ENCODE results near the gene PRXL2B.
"Not testable (repeated sequence)": the region's sequence is repeated elsewhere in the genome, so short reads cannot be mapped to it uniquely, and the experiment has no call there.

Gene PRXL2B

DNA sequence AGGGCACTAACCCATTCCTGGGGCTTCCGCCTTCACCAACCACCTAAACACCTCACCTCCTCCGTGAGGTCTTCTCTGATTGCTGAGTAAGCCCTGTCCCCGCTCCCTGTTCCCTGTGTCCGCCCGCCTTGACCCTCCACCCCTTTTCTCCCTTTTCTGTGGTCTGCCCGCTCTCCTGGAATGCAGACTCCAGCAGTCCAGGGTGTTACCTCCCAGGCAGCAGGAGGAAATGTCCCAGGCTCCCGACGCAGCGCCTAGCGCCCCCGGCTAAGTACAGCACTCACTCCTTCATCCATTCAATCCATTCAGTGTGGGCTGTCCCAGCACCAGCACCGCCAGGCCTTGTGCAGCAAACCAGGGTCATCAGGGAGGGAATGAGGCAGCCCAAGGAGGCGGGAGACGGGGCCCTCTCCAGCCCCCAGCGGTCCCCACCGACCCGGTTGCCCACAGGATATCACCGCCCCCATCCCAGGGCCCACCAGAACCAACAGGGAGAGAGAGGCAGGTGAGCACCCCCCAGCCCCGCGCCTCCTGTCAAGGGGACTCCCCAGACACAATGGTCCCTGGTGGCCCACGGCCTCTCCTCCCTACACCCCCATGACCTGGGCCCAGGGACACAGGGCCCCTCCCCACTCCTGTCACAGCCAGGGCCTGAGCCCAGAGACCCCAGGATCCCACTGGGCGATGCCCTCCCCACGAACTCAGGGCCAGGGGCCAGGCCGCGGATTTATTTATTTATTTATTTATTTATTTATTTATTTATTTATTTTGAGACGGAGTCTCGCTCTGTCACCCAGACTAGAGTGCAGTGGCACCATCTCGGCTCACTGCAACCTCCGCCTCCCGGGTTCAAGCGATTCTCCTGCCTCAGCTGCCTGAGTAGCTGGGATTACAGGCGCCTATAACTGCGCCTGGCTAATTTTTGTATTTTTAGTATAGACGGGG lies 20.2 kb upstream of the PRXL2B start:
- no peak for DNase-seq

DNA sequence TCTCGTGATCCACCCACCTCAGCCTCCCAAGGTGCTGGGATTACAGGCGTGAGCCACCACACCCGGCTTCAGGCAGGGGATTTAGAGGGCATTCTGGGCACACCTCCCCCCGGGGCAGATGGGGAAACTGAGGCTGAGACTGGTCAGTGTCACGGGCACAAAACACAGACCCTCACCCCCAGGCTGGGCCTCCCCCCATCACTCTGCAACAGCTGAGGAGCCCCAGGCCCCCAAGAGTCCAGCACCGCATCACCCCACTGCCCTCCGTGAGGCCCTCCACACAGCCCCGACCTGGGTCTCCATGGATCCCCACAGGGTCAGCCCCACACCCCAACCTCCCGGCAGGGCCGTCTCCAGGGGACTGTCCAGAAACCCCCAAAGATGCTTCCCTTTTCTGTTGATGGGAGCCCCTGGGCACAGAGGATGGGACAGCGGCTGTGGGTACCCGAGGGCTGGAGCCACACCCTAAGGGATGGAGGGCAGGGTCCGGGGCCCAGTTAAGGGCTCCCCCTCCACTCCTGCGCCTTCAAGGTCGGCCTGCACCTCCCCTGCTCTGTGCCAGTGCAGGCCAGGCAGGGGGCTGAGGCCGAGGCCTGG lies 19.4 kb upstream of the PRXL2B start:
- no peak for DNase-seq

DNA sequence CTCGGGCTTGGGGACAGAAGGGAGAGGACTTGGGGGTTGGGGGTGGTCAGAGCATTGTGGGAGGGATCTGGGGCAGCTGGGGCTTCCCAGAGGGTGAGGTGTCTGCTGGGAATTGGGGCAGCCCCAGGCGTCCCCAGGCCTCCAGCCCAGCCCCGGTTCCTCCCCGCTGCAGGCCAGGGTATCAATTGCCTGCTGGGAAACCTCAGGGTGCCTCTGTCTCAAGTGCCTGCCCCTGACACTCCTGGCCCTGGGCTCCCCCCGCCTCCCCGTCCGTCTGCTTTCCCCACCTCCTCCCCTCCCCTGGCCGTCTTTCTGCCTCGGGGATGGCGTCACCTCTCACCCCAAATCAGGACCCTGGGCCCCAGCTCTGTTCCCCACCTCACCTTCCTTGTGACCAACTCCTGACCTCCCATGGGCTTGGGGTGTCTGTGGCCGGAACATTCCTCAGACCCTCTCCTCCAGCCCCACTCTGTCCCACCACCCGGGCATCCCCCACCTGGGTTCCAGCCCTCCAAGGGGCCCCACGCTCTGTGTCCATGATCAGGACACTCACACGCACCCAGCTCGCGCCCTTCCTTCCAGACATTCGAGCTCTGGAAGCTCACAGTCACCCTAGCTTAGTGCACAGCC lies 18.3 kb upstream of the PRXL2B start:
- not testable (repeated sequence) for DNase-seq

DNA sequence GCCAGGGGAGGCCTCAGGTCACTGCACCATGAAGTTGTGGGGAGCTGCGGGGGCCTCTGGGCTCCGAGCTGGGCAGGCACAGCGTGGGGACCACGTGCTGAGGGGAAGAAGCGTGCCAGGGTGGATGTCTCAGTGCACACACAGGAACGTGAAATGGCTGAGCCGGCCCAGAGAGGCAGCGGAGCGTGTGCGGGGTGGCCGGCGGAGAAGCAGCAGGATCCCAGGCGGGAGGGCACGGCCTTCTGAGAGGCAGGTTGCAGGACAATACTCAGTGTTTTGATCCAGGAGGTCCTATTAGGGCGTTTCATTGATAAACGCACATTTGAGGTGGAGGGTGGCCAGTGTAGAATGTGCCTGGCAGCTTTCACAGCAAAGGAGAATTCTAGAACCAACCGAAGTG lies 17.5 kb upstream of the PRXL2B start:
- no peak for DNase-seq

DNA sequence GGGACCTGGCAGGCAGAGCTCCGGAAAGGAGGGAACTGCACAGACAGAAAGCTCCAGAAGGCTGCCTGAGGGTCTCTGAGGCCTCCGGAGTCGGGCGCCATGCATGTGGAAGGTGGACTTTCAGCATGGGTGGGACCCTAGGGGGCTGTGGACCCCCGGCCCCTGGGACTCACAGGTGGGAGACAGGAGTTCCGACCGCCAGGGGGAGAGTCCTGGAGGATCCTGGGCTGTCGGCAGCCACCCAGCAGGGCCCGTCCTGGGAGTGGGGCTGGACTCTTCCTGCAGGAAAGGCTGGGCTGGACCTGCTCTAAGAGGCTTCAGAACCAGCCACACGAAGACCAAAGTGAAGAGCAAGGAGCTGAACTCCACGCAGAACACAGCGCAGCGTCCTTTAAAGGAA lies 16.9 kb upstream of the PRXL2B start:
- DNase-seq = not testable (repeated sequence)

DNA sequence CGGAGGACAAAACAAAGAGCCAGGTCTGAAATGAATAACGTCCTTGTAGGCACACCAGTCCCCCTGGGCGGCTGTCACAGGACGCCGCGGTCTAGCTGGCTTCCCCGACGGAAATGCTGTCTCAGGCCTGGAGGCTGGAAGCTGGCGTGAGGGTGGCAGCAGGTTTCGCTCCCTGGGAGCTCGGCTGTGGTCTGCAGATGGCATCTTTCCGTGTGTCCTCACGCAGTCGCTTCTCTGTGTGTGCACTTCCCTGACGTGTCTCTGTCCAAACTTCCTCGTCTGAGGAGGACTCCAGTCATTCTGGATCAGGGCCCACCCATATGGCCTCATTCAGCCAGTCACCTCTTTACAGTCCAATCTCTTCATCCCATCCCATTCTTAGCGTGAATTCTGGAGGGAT lies 16.2 kb upstream of the PRXL2B start:
- DNase-seq = no peak

DNA sequence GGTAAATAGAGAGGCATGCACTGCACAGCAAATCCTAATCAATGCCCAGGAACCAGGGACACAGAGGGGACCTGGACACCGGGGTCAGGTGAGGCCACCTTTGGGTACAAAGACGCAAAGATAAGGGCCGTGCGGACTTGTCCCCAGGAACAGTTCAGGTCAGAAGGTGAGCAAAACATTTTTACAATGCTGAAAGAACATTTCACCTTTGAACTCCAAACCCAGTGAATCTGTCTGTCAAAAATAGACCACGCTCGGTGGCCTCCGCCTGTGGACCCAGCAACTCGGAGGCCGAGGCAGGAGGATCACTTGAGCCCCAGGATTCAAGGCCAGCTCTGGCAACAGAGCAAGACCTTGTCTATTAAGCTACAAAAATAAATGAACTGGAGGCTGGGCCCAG lies 15.2 kb upstream of the PRXL2B start:
- DNase-seq = no peak

DNA sequence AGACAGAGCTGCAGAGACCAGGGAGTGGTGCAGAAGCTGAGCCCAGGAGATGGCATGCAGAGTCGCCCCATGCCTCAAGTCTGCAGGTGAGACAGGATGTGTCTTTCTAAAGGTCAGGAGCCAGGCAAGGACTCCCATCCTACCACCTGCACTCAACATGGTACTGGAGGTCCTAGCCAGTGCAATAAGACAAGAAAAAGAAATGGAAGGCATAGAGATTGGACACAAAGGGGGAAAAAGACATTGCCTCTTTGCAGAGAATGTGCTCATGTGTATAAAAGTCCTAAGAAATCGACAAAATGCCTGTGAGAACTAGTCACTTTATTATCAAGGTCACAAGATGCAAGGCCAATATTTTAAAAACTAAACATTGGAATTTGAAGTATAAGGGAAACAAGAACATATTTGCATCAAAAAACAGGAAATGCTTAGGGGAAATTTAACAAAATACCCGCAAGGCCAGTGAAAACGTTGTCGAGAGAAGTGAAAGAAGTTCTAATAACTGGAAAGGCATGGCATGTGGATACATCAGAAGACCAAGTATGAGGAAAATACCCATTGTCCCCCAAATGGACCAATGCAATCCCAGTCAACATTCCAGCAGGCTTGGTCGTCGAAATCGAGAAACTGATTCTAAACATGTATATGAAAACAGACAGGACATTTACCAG lies 13.2 kb upstream of the PRXL2B start:
- DNase-seq = no peak

DNA sequence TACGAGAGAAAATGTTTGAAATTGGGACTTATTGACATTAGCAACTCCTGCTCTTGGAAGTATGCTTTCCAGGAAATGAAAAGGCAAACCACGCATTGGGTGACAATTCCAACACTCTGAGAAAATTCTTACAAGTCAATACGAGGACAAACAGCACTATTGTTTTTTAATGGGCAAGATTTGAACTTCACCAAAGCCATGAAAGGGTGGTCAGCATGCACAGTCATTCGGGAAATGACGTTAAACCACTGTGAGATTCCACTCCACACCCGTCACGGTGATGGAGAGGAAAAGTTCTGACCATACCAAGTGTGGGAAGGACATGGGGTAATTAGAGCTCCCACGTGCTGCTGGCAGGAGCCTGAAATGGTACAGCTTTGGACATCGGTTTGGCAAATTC lies 12.2 kb upstream of the PRXL2B start:
- no peak for DNase-seq

DNA sequence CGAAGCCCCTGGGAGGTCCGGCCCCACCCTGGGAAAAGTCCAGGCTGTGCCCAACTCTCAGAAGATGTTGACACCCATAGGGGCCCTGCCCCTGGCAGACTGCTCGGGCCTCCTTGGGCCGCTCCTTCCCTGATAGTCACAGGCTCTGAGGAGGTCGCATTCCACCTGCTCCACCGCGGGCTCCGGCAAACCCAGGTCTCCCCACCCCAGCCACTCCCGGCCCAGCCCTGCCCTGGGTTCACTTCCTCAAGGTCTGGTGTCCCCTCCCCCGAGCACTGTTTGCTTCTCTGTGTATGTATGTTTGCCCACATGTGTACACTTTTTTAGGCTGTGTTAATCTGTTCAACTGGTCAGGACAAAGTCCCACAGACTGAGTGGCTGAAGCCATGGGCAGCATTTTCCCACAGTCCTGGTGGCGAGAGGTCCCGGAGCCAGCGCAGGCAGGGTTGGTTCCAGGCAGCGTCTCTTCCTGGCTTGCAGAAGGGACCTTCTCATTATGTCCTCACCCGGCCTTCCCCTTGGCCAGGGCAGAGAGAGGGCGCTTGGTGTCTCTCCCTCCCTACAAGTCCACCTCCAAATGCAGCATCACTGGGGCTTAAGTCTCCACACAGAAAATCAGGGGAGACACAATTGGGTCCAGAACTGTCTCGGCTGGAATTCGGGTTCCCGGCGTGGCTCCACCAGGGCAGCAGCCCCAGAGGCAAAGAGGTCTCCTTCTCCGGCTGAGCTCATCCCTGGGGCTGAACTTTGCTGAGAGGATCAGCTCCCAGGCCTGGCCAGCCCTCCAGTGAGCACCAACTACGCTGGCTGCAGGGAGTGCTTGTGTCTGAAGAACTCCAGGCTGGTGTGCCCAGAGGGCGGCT lies 10.5 kb upstream of the PRXL2B start:
- no peak for DNase-seq

DNA sequence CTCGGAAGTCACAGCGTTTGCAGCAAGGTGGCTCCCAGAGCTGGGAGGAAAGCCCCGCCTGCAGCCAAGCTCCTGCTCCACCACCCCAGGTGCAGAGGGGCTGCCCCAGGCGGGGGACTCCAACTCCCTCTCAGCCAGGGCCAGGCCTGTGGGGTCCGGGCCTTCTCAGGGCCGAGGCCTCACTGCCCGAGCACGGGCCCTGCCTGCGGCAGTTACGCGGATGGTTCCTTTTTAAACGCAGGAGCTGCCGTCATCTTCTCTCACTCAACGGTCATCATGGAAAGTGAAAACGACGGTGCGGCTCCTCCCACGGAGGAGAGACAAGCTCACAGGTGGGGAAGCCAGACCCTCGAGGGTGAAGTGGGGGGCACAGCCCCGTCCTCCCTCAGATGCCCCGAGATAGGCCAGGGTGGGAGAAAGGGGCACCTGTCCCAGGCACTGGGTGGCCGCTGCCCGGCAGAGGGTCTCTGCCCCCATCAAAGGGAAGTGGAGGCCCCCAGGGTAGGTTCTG lies 9.0 kb upstream of the PRXL2B start:
- DNase-seq = not testable (repeated sequence)

DNA sequence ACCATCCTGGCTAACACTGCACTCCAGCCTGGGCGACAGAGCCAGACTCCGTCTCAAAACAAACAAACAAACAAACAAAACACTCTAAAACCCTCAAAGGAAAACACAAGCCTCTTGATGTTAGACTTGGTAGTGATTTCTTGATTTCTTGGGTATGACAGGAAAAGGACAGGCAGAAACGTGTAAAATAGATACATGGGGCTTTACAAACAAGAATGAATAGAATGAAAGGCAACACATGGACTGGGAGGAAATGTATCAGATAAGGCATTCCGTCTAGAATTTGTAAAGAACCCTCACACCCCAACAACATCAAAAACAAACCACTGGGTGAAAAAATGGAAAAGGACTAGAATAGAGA lies 7.8 kb upstream of the PRXL2B start:
- DNase-seq = no peak

DNA sequence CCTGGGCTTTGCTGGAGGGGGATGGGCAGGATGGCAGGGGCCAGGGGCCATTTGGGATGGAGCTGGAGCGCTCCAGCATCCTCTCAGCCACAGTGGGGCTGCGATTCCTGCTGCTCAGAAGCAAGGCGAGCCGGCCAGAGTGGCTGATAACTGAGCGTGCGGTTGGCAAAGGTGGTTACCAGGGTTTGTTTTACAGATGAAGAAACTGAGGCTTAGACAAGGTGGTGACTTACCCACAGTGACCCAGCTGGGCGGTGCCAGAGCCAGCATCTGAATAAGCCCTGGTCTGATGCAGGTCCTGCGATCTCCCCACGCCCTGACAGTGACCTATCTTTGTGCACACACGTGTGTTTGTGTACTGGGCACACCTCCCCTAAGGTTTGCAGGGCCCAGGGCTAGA lies 5.9 kb upstream of the PRXL2B start:
- no peak for DNase-seq

DNA sequence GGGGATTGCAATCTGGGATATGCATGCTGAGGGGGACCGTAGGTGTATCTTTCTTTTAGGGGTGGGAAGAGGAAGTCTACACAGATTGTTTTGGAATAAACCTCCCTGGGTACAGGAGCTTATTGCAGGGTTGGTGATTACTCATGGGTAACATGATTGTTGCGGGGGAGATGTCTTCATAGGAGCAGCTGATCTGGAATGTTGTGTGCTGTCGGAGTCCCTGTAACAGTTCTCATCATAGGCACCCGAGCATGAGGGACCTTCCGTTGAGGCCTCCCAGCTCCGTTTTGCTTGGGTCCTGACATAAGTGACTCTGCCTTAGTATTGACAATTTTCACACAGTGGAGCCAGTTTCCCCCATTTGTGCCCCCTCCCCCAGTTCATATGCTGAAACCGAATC lies 4.2 kb upstream of the PRXL2B start:
- no peak for DNase-seq

DNA sequence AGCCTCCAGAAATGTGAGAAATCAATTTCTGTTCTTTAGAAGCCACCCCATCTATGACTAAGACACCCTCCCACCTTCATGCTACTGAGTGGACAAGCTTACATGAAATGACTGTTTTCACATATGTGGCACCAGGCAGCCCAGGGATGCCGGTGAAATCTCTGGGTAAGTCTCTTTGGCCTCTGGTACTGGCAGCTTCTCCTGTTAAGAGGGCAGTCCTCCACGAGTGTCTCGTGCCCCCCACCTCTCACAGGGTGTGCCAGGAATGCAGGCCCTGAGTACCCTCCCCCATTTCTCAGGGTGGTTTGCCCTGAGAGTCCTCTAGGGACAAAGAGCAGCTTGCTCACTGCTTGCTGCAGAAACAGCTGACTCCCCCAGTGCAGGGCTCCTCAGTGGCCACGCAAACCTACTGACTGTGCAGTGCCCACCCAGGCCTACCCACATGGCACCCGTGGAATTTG lies 3.2 kb upstream of the PRXL2B start:
- no peak for DNase-seq

DNA sequence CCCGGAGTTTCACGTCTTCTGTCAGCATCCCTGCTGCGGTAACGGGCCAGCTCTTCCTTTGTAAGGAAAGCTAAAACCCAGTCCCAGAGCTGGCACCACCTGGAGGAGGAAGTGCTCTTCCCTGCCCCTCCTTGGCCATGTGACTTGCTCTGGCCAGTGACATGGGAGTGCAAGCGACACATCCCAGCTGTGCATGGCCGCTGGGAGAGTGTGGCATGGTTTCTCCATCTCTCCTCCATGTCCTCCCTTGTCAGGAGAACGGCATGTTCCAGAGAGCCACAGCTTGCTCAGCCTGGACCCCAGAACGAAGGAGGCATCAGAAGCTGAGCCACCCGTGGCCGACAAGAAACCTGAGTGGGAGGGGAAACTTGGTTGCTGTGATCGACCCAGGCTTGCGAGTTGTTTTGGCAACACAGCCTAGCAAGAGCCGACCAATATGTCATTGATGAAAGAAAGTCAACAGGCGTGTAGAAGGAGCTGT lies 2.7 kb upstream of the PRXL2B start:
- DNase-seq = no peak

DNA sequence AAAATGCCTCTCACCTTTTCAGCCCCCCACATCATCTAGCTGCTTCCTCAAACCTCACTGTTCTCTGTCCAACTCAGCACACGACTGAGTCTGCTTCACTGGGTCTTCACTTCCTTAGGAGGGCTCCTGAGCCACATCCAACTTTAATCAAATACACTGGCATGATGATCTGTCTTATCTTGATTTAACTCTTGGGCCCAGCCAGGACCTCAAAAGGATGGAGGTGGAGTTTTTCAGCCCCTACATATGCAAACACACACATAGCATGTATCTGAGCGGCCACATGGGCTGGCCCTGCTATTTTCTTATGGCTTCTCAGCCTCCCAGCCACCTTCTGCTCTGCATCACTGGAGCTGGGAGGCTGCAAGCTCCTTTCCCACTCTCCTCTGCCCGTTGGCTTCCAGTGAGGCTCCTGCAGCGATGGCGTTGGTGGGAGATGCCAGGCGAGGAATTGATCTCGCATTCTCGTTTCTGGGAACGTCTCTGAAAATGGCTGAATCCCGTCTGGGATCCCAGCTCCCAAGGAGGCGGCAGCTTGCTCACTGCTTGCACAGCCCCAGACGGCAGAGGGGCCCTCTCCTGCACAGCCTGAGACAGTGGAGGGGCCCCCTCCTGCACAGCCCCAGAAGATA lies 1.8 kb upstream of the PRXL2B start:
- no peak for DNase-seq

DNA sequence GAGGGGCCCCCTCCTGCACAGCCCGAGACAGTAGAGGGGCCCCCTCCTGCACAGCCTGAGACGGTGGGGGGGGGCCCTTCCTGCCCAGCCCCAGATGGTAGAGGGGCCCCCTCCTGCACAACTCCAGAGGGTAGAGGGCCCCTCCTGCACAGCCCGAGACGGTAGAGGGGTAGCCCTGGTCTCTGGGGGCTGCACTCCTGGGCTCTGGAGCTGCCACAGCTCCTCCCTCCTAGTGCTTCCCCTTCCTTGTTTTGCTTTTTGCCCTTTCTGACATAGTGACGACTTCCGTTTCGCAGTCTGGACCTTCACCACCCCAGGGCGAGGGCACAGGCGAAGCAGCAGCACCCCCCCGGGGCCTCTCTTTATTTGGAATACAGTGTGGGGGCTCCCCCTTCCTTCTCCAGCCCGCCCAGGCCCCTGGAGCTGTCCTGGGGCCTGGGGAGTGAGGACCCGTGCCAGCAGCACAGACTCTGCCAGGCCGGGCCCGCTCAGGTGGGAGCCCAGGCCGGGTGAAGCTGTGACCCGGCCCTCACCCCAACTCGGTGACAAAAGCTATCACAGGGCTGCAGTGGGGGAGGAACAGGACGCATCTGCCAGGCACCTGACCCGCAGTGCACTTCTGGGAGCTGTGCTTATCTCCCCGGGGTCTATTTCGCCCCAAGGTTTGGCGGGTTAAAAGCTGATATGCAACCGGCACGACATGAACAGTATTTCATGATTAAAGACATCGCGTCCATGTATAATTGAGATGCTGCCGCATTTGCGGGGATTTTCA lies 1.1 kb upstream of the PRXL2B start:
- no peak for DNase-seq

DNA sequence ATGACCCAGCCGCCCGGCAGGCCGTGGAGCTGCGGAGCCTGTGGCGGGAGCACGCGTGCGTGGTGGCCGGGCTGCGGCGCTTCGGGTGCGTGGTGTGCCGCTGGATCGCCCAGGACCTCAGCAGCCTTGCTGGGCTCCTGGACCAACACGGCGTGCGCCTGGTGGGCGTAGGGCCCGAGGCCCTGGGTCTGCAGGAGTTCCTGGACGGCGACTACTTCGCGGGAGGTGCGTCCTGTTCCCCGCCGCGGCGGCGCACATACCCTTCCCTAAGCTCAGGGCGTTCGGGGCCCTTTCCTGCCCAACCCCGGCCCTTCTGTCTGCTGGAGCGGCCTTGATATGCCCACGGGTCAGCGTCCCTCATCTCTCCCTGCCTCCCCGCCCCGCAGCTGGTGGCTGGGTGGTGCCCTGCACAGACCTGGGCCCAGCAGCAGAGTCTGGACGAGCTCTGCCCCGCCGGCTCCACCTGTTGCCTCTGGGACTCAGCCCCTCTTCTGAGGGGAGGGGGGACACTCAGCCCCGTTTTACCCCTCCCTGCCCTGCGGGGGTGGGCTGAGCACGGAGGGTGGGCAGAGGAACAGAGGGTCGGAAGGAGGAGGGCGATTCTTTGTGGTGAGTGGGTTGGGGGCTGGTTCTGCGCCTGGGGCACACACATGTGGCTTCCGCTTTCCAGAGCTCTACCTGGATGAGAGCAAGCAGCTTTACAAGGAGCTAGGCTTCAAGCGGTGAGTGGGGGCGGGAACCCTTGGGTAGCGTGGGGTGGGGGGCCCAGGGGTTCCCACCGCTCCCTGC lies 688 bp downstream of the PRXL2B start:
- DNase-seq = no peak
